Measurements from ENCODE around the gene HOXA6. TPM values are rescaled to one million over a fixed set of nuclear protein-coding genes. Genes with fewer than 3 reads are reported as not detected.

Gene HOXA6
- polyA plus RNA-seq, 3 donors: not detected

DNA sequence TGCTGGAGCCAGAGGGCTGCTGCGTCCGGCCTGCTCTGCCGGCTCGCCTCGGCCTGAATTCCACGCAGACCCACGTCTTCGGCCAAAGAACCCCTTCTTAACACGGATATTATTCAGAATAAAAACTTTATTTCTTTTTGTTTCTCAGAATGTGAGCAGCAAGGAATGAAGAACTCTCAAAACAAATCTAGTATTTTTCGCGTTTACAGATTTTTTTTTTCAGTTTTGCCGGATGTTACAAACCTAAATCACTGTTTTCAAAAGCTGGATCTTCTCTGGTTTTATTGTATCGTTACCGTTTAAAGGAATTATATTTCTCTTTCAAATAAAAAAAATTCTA is 40.7 kb downstream of the HOXA6 start:
- H3K9me3 ChIP-seq (replicated peaks in 1 of 2; ENCODE audit: control insufficient read depth in 1 of 2, insufficient read depth in 1 of 2, low read length in 2 of 2): peaks cover 4 to 12% of the 10 kb centered on the region in 2 donors
- no peak overlapping the region for H3K27ac ChIP-seq (ENCODE audit: low read depth in 1 of 2, low read length in 2 of 2)
- Mint-ChIP-seq H3K27me3 (ENCODE audit: low read depth in 3 of 3) (peaks cover 40 to 48% (median 43%) of the 10 kb centered on the region in 3 donors), H3K36me3 (peaks cover 10 to 11% of the 10 kb centered on the region in 2 donors), H3K4me3 (no peak overlapping the region), H3K27ac (no peak overlapping the region), H3K9me3 (peaks cover 0 to 23% (median 17%) of the 10 kb centered on the region in 7 donors), H3K4me1 (peaks cover 16% of the 10 kb centered on the region)
- H3K27me3 ChIP-seq (ENCODE audit: control insufficient read depth in 2 of 2, insufficient read depth in 2 of 2, low read length in 2 of 2): peaks cover 34 to 45% of the 10 kb centered on the region in 2 donors
- DNase-seq: no peak
- H3K79me2 ChIP-seq (ENCODE audit: insufficient read depth, low read length): no peaks in the 10 kb centered on the region
- peaks cover 6 to 8% of the 10 kb centered on the region in 2 donors for H3K4me1 ChIP-seq (ENCODE audit: control insufficient read depth in 1 of 2, insufficient read depth in 2 of 2, low read length in 2 of 2)
- H3K36me3 ChIP-seq (replicated peaks in 1 of 2; ENCODE audit: control insufficient read depth in 1 of 2, insufficient read depth in 2 of 2, low read length in 2 of 2): no peaks in the 10 kb centered on the region
- TF ChIP-seq, protein P1, sequence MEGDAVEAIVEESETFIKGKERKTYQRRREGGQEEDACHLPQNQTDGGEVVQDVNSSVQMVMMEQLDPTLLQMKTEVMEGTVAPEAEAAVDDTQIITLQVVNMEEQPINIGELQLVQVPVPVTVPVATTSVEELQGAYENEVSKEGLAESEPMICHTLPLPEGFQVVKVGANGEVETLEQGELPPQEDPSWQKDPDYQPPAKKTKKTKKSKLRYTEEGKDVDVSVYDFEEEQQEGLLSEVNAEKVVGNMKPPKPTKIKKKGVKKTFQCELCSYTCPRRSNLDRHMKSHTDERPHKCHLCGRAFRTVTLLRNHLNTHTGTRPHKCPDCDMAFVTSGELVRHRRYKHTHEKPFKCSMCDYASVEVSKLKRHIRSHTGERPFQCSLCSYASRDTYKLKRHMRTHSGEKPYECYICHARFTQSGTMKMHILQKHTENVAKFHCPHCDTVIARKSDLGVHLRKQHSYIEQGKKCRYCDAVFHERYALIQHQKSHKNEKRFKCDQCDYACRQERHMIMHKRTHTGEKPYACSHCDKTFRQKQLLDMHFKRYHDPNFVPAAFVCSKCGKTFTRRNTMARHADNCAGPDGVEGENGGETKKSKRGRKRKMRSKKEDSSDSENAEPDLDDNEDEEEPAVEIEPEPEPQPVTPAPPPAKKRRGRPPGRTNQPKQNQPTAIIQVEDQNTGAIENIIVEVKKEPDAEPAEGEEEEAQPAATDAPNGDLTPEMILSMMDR (IDR thresholded peaks at IDR 0.05): no peak
- no peak overlapping the region for H3K4me2 ChIP-seq (replicated peaks; ENCODE audit: extremely low read depth, low read length, poor library complexity, severe bottlenecking)
- intact Hi-C loops (cut with micrococcal nuclease): no loop called here
- no peak overlapping the region for H2AFZ ChIP-seq (ENCODE audit: insufficient read depth, low read depth, low read length, poor library complexity, severe bottlenecking)
- no peak overlapping the region for H3K4me3 ChIP-seq (replicated peaks in 1 of 3; ENCODE audit: low read depth in 2 of 3, low read length in 3 of 3)
- WGBS (ENCODE audit: insufficient coverage): 93% methylated on average over 9 of the region's 14 CpGs
- H3K9ac ChIP-seq (ENCODE audit: insufficient read depth, low read length, poor library complexity, severe bottlenecking): no peak overlapping the region
- H4K20me1 ChIP-seq (ENCODE audit: insufficient read depth, low read length): peaks cover 34% of the 10 kb centered on the region

DNA sequence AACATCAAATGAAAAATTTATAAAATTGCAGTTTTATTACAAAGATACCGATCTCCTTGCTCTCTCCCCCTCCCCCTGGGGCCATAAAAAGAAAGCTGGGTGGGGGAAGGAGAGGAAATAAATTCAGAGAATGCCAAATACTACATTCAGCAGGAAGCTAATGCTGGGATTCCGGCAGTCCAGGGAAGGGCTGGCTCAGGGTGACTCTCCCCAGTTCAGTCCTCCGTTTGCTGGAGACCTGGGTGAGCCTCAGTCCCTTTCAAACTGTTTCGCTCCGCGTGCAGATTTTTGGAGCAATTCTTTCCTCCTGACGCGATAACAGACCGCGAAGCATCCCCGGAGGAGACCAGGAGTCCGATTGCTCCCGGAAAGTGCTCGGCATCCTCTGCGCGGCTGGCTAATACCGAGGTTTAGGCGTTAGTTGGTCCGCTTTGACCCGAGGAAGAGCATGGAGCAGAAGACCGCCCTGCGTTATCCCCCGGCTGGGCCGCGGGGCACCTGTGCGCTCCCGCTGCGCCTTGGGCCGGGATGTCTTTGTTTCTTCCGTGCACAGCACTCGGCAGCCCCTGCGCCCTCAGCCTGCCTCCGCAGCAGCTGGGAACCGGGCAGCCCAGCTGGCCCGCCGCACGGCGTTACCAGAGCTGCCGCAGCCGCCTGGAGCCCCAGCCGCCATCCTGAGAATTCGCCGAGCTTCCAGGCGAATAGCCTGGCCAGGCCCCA is 41.2 kb downstream of the HOXA6 start:
- H4K20me1 ChIP-seq (ENCODE audit: insufficient read depth, low read length): peaks cover 39% of the 10 kb centered on the region
- H2AFZ ChIP-seq (ENCODE audit: insufficient read depth, low read depth, low read length, poor library complexity, severe bottlenecking): no peak overlapping the region
- H3K4me3 ChIP-seq (replicated peaks in 1 of 3; ENCODE audit: low read depth in 2 of 3, low read length in 3 of 3): no peak overlapping the region
- no peak overlapping the region for H3K9ac ChIP-seq (ENCODE audit: insufficient read depth, low read length, poor library complexity, severe bottlenecking)
- H3K27ac Mint-ChIP-seq: no peak overlapping the region
- 94% methylated on average over 43 of the region's 44 CpGs for WGBS (ENCODE audit: insufficient coverage)
- TF ChIP-seq, protein P1 (IDR thresholded peaks at IDR 0.05): no peak
- peaks cover 15 to 16% of the 10 kb centered on the region in 2 donors for H3K36me3 Mint-ChIP-seq
- no peaks in the 10 kb centered on the region for H3K79me2 ChIP-seq (ENCODE audit: insufficient read depth, low read length)
- H3K27ac ChIP-seq (ENCODE audit: low read depth in 1 of 2, low read length in 2 of 2): no peak overlapping the region
- H3K9me3 ChIP-seq (replicated peaks in 1 of 2; ENCODE audit: control insufficient read depth in 1 of 2, insufficient read depth in 1 of 2, low read length in 2 of 2): peaks cover 4 to 15% of the 10 kb centered on the region in 2 donors
- peaks cover 0 to 28% (median 20%) of the 10 kb centered on the region in 7 donors for H3K9me3 Mint-ChIP-seq
- peaks cover 45 to 54% (median 48%) of the 10 kb centered on the region in 3 donors for H3K27me3 Mint-ChIP-seq (ENCODE audit: low read depth in 3 of 3)
- peaks cover 40 to 50% of the 10 kb centered on the region in 2 donors for H3K27me3 ChIP-seq (ENCODE audit: control insufficient read depth in 2 of 2, insufficient read depth in 2 of 2, low read length in 2 of 2)
- no peak for DNase-seq
- no peak overlapping the region for H3K4me2 ChIP-seq (replicated peaks; ENCODE audit: extremely low read depth, low read length, poor library complexity, severe bottlenecking)
- intact Hi-C loops (cut with micrococcal nuclease): no loop called here
- H3K4me1 Mint-ChIP-seq: peaks cover 21% of the 10 kb centered on the region
- H3K4me3 Mint-ChIP-seq: no peak overlapping the region
- H3K36me3 ChIP-seq (replicated peaks in 1 of 2; ENCODE audit: control insufficient read depth in 1 of 2, insufficient read depth in 2 of 2, low read length in 2 of 2): peaks cover 0 to 3% of the 10 kb centered on the region in 2 donors
- H3K4me1 ChIP-seq (ENCODE audit: control insufficient read depth in 1 of 2, insufficient read depth in 2 of 2, low read length in 2 of 2): peaks cover 11 to 13% of the 10 kb centered on the region in 2 donors

All from CD14-positive monocyte (primary cell).